Lung (tissue), 12 donors: ENCODE results near the gene C8G. TPM values are rescaled to one million over a fixed set of nuclear protein-coding genes. Genes with fewer than 3 reads are reported as not detected.

ENCODE experiments used
- ATAC-seq: fragments of 200-7000 bp; cut with Tn5 transposase; one replicate; pipeline ENCODE4 v1.9.1; 2020; ENCODE audit warnings: moderate number of reproducible peaks; ENCODE audit not compliant: insufficient read depth, low FRiP score
- DNase-seq, 3 donors: peaks; one replicate each; pipeline ENCODE4 v3.0.0-alpha.2; 2013 to 2017
- H3K27ac ChIP-seq, 2 donors: one replicate each; pipeline ENCODE4 v1.5.1; 2013; ENCODE audit warnings: mild to moderate bottlenecking in 2 of 2, moderate library complexity in 2 of 2, control low read depth in 1 of 2, inconsistent platforms in 1 of 2, low read depth in 1 of 2, low read length in 1 of 2
- H3K27me3 ChIP-seq, 3 donors: one replicate each; pipeline ENCODE4 v1.5.1; 2013; ENCODE audit warnings: low read length in 2 of 3; ENCODE audit not compliant: control insufficient read depth in 3 of 3, insufficient read depth in 3 of 3
- H3K36me3 ChIP-seq, 4 donors: one replicate each; pipeline ENCODE4 v1.5.1; 2013; ENCODE audit warnings: low read length in 4 of 4, mild to moderate bottlenecking in 1 of 4, moderate library complexity in 1 of 4; ENCODE audit not compliant: control insufficient read depth in 4 of 4, insufficient read depth in 4 of 4
- H3K4me1 ChIP-seq, 5 donors: one replicate each; pipeline ENCODE4 v1.5.1; 2013; ENCODE audit warnings: low read length in 5 of 5, mild to moderate bottlenecking in 2 of 5, moderate library complexity in 1 of 5; ENCODE audit not compliant: control insufficient read depth in 5 of 5, insufficient read depth in 5 of 5
- H3K4me3 ChIP-seq: one replicate; pipeline ENCODE4 v1.5.1; 2013; ENCODE audit warnings: mild to moderate bottlenecking, control low read depth, moderate library complexity
- H3K9ac ChIP-seq, 2 donors: one replicate each; pipeline ENCODE4 v1.5.1; 2013; ENCODE audit warnings: low read length in 2 of 2, control low read depth in 1 of 2; ENCODE audit not compliant: insufficient read depth in 1 of 2
- H3K9me3 ChIP-seq, 4 donors: one replicate each; pipeline ENCODE4 v1.5.1; 2013; ENCODE audit warnings: low read length in 3 of 4, mild to moderate bottlenecking in 1 of 4, moderate library complexity in 1 of 4; ENCODE audit not compliant: control insufficient read depth in 4 of 4, insufficient read depth in 3 of 4
- CTCF ChIP-seq: IDR thresholded peaks from 2 replicates; pipeline ENCODE4 v1.5.1; 2012; ENCODE audit warnings: mild to moderate bottlenecking; ENCODE audit errors: control extremely low read depth, extremely low read depth
- WGBS, 2 donors: extraction: QIAGEN DNeasy Blood & Tissue Kit; methylation state at CpG; one replicate each; pipeline ENCODE4 v1.1.7; 2013; 5-methylcytosine and 5-hydroxymethylcytosine counted together
- polyA plus RNA-seq, 2 donors: library from polyadenylated mRNA; stranded (reverse); fragments of 200-250 nt; gene quantifications; one replicate each; pipeline ENCODE4 v1.2.1, GENCODE V29; 2013
- total RNA-seq, 2 donors: library from RNA; depleted of rRNA in 1 of 2; stranded (reverse); fragments of >200 nt in 1 of 2; gene quantifications; one replicate each; pipeline ENCODE4 v1.2.1, GENCODE V29; 2014 to 2021
- donor health status: control.
- donor health status: control.
- donor health status: Bipolar disorder and iron deficiency.
- donor health status: healthy.
- donor health status: DM: yes; HTN: yes; CAD: no.

Gene C8G
- total and polyA plus RNA-seq, 4 donors, result 0.90 to 2.1 (median 1.4) TPM; not detected in 1

GRCh38 chr9:136906266-136906665 lies 38.8 kb upstream of the C8G start:
- H3K27me3 ChIP-seq, result no peaks in the 10 kb centered on the region

GRCh38 chr9:136907011-136907914 lies 37.8 kb upstream of the C8G start:
- Histone ChIP-seq H3K27ac (no peak overlapping the region), H3K4me3 (no peak overlapping the region), H3K4me1 (peaks cover 0 to 4% (median 0%) of the 10 kb centered on the region in 5 donors), H3K27me3 (no peaks in the 10 kb centered on the region), H3K36me3 (peaks cover 0 to 36% (median 7%) of the 10 kb centered on the region in 4 donors), H3K9me3 (no peaks in the 10 kb centered on the region), H3K9ac (no peak overlapping the region)
- ATAC-seq (no peak), DNase-seq (no peak)
- no peak for TF ChIP-seq CTCF
- WGBS, 2 donors, result 96 to 97% methylated on average over 29 of the region's 29 CpGs

More at GRCh38 chr9:136906266-136906665, 38.8 kb upstream of the C8G start:
- Histone ChIP-seq H3K9me3 (no peaks in the 10 kb centered on the region), H3K4me1 (peaks cover 0 to 14% (median 3%) of the 10 kb centered on the region in 5 donors), H3K36me3 (peaks cover 0 to 35% (median 8%) of the 10 kb centered on the region in 4 donors), H3K4me3 (no peak overlapping the region), H3K9ac (no peak overlapping the region), H3K27ac (no peak overlapping the region)
- ATAC-seq, result no peak
- no peak for TF ChIP-seq CTCF
- WGBS, 2 donors, result 77 to 91% methylated on average over 4 of the region's 4 CpGs
- no peak for DNase-seq

- Histone ChIP-seq H3K4me1 (no peaks in the 10 kb centered on the region), H3K9ac (no peak overlapping the region), H3K27ac (no peak overlapping the region), H3K4me3 (no peak overlapping the region), H3K36me3 (peaks cover 4 to 45% (median 8%) of the 10 kb centered on the region in 4 donors), H3K9me3 (no peaks in the 10 kb centered on the region), H3K27me3 (no peaks in the 10 kb centered on the region)
- TF ChIP-seq CTCF, result no peak
- DNase-seq, result no peak
- no peak for ATAC-seq
- 97 to 98% methylated on average over 12 of the region's 12 CpGs for WGBS, 2 donors
Measured at GRCh38 chr9:136910197-136910900, 34.7 kb upstream of the C8G start.
